Anterior cingulate cortex (tissue), 58 donors: ENCODE results near the gene ZNF579.
A peak's percentile ranks its signal among the peaks of the same experiment; 100 is the strongest.
"Not testable (repeated sequence)": the region's sequence is repeated elsewhere in the genome, so short reads cannot be mapped to it uniquely, and the experiment has no call there.

Experiments used
- DNase-seq, 58 donors: peaks; one replicate each; lab custom pipeline; 2025; lab: John Stamatoyannopoulos, UW

Gene ZNF579

GRCh38 chr19:55598034-55598433 lies 17.4 kb upstream of the ZNF579 start:
- no peak for DNase-seq

DNA sequence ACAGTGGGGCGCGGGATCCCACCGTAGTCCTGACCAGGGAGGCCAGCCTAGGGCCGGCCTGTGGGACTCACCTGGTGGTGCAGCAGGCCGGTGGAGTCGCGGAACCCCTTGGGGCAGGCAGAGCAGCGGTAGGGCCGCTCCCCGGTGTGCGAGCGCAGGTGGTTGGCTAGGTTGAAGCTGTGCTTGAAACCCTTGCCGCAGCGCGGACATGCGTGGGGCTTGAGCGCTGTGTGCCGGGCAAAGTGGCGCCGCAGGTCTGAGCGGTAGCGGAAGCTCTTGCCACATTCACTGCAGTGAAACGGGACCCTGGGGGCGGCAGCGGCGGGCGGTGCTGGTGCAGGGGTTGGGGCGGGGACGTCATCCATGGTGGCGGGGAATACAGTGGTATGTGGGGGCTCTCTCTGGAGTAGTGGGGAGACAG lies 16.9 kb upstream of the ZNF579 start:
- no peak for DNase-seq

- DNase-seq: no peak
Measured at GRCh38 chr19:55596304-55596703, 15.7 kb upstream of the ZNF579 start.

DNA sequence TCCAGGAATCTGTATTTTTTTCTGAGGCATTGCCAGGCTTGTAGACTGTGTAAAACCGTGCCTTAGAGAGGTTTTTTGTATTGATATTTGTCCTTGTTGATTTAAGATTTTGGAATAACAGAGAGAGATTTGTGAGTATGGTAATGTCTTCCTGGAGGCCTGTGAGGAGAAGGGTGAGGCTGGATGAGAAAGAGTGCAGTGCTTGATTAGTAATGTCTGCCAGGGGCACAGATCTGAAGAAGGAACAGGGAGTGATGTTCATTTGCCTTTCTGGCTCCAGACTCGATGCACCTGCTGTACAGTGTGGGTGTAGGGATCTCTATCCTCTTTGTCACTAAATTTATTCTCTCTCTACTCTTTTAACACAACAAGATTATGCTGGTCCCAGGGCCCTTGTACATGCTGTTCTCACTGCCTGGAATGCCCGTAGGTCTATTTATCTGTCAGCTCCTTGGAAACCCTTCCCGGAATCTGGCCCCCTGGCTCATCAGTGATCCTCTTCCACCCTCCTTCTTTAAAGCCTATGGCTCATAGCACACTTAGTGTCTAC lies 14.4 kb upstream of the ZNF579 start:
- peak in 1 of 58 donors; percentile 21 for DNase-seq

DNA sequence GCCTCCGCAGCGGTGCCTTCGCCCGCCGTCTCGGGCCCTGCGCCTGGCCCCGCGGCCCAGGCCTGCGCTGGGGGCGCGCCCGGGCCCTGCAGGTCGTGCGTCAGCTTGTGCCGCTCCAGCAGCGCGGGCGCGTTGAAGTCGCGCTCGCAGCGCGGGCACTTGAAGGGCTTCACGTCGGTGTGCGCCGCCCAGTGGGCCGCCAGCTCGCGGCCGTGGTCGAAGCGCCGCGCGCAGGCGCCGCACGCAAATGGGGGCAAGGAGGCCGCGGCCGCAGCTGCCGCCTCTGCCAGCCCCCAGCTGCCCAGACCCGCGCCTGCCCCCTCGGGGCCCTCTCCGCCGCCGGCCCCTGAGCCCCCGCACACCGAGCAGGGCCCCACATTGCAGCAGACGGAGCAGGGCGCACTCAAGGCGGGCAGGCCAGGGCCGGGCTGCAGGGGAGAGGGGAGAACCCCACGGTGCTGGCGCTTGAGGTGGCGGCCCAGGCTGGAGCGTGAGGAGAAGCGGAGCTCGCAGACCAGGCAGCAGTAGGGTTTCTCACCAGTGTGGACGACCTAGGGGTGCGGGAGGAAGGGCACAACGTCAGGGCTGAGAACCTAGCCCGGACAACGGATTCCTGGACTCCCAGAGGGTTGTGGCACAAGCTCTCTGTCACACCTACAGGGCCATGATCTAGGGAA lies 12.6 kb upstream of the ZNF579 start:
- DNase-seq: no peak

- DNase-seq: no peak
Measured at GRCh38 chr19:55592391-55593090, 11.9 kb upstream of the ZNF579 start.

- no peak for DNase-seq
Measured at GRCh38 chr19:55591555-55591954, 10.9 kb upstream of the ZNF579 start.

DNA sequence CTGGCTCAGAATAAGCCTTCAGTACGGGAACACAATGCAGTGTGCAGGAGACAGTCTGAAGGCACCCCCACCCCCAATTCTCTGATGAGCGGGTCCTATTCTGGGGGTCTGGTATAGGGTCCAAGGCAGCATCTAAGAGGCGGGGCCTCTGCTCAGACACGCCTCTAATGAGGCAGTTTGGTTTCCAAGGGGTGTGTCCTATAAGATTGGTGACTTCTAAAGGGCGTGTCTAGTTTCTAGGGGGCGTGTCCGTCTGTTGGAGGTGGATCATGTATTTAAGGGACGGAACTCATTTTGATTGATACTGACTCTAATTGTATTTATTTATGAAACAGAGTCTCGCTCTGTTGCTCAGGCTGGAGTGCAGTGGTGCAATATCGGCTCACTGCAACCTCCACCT lies 10.0 kb upstream of the ZNF579 start:
- no peak for DNase-seq

GRCh38 chr19:55590109-55590508 lies 9.5 kb upstream of the ZNF579 start:
- no peak for DNase-seq

DNA sequence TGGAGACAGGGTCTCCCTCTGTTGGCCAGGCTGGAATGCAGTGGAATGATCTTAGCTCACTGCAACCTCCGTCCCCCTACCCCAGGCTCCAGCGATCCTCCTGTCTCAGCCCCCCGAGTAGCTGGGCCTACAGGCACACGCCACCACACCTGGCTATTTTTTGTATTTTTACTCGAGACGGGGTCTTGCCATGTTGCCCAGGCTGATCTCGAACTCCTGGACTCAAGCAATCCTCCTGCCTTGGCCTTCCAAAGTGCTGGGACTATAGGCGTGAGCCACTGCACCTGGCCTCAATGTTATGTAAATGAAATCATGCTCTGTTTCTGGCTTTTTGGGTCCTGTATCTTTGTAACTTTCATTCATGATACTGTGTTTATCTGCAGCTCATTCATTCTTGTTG lies 8.1 kb upstream of the ZNF579 start:
- no peak for DNase-seq

GRCh38 chr19:55586976-55587668 lies 6.5 kb upstream of the ZNF579 start:
- DNase-seq: peak in 57 of 58 donors; percentile 23 to 97 (median 84)

DNA sequence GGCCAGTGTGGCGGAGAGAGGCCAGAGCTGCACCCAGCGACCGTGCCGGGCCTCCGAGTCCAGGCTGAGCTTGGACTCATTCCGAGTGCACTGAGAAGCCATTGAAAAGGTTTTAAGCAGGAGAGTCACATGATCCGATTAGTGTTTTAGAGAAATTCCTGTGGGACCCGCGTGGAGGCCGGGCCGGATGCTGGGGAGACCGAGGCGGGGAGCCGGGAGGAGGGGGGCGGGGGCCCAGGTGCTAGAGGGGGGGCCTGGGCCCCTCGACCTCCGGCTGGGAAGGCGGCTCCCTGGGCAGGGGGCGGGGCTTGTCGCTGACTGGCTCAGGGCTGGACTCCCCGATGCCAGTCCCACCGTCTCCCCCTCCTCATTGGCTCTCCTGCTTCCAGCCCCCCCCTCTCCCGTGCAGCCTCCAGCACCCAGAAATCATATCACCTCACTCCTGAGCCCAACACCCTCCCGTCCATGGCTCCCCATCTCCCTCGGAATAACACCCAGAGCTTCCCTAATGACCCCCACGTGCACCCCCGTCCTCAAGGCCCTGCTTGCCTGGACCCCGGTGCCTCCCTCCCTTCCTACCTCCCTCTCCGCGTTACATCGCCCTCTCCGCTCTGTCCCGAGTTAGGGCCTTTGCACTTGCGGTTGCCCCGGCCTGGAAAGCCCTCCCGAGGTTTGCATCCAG lies 5.2 kb upstream of the ZNF579 start:
- peak in 57 of 58 donors; percentile 17 to 87 (median 67) for DNase-seq

GRCh38 chr19:55584871-55585270 lies 4.2 kb upstream of the ZNF579 start:
- no peak for DNase-seq

- not testable (repeated sequence) for DNase-seq
Measured at GRCh38 chr19:55583897-55584296, 3.2 kb upstream of the ZNF579 start.

DNA sequence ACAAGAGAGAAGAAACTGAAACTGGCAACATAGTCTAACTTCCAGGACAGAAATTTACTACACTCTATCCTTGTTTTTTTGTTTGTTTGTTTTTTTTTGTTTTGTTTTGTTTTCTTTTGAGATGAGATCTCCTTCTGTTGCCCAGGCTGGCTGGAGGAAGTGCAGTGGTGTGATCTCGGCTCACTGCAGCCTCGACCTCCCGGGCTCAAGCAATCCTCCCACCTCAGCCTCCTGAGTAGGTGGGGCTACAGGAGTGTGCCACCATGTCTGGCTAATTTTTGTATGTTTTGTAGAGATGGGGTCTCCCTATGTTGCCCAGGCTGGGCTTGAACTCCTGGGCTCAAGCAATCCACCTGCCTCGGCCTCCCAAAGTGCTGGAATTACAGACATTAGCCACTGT lies 1.6 kb upstream of the ZNF579 start:
- DNase-seq: not testable (repeated sequence)

GRCh38 chr19:55581823-55582223 lies 1.2 kb upstream of the ZNF579 start:
- DNase-seq: no peak

- DNase-seq: peak in 1 of 58 donors; percentile 40
Measured at GRCh38 chr19:55581145-55581822, 636 bp upstream of the ZNF579 start.

- DNase-seq: peak in 9 of 58 donors; percentile 11 to 51 (median 38)
Measured at GRCh38 chr19:55579766-55580621, 654 bp downstream of the ZNF579 start.
